Tibial nerve (tissue), 3 donors: Measurements from ENCODE around the gene MOGAT1.

ENCODE experiments used
- POLR2A ChIP-seq, 2 donors: fragments of 450-650 bp; IDR thresholded peaks; one replicate each; pipeline ENCODE4 v1.6.1; 2017; ENCODE audit warnings: antibody characterized with exemption in 2 of 2, mild to moderate bottlenecking in 2 of 2, moderate library complexity in 2 of 2
- TF ChIP-seq, protein P1 (sequence below), 5 experiments: fragments of 200-600 bp in 3 of 5; fragments of 450-650 bp in 2 of 5; sonication (generic) in 3 of 5; IDR thresholded peaks; one replicate each; pipeline ENCODE4 v1.5.1; 2016 to 2019; ENCODE audit warnings: antibody characterized with exemption in 5 of 5, mild to moderate bottlenecking in 3 of 5, moderate library complexity in 2 of 5

- TF ChIP-seq, protein P1, sequence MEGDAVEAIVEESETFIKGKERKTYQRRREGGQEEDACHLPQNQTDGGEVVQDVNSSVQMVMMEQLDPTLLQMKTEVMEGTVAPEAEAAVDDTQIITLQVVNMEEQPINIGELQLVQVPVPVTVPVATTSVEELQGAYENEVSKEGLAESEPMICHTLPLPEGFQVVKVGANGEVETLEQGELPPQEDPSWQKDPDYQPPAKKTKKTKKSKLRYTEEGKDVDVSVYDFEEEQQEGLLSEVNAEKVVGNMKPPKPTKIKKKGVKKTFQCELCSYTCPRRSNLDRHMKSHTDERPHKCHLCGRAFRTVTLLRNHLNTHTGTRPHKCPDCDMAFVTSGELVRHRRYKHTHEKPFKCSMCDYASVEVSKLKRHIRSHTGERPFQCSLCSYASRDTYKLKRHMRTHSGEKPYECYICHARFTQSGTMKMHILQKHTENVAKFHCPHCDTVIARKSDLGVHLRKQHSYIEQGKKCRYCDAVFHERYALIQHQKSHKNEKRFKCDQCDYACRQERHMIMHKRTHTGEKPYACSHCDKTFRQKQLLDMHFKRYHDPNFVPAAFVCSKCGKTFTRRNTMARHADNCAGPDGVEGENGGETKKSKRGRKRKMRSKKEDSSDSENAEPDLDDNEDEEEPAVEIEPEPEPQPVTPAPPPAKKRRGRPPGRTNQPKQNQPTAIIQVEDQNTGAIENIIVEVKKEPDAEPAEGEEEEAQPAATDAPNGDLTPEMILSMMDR (IDR thresholded peaks at IDR 0.05) = no peak
- no peak for TF ChIP-seq POLR2A (IDR thresholded peaks at IDR 0.05)
Measured at GRCh38 chr2:222722327-222722946, 51.0 kb downstream of the MOGAT1 start.
